GM19099 (cell line): ENCODE measurements around the gene RFX3.

Experiments used
- POLR2A ChIP-seq: IDR thresholded peaks from 3 replicates; pipeline ENCODE4 v1.6.1; 2011; ENCODE audit warnings: low read depth; ENCODE audit not compliant: insufficient read length; ENCODE audit errors: extremely low read depth

RFX3 gene

GRCh38 chr9:3214741-3215140 is 311.1 kb downstream of the RFX3 start:
- no peak for TF ChIP-seq POLR2A

GRCh38 chr9:3205421-3206095 is 320.2 kb downstream of the RFX3 start:
- no peak for TF ChIP-seq POLR2A

- no peak for TF ChIP-seq POLR2A
These were observed 325.4 kb downstream of the RFX3 start for GRCh38 chr9:3200331-3200774.

- no peak for TF ChIP-seq POLR2A
These were observed 332.0 kb downstream of the RFX3 start for GRCh38 chr9:3193791-3194190.

GRCh38 chr9:3191715-3192114 is 334.1 kb downstream of the RFX3 start:
- TF ChIP-seq POLR2A: no peak

GRCh38 chr9:3189113-3189861 is 336.5 kb downstream of the RFX3 start:
- no peak for TF ChIP-seq POLR2A

GRCh38 chr9:3186751-3187150 is 339.1 kb downstream of the RFX3 start:
- TF ChIP-seq POLR2A: no peak

- TF ChIP-seq POLR2A: no peak
These were observed 344.5 kb downstream of the RFX3 start for GRCh38 chr9:3181049-3181953.

GRCh38 chr9:3180696-3181048 is 345.1 kb downstream of the RFX3 start:
- TF ChIP-seq POLR2A: no peak

- no peak for TF ChIP-seq POLR2A
These were observed 346.1 kb downstream of the RFX3 start for GRCh38 chr9:3179711-3180110.

GRCh38 chr9:3177936-3178335 is 347.9 kb downstream of the RFX3 start:
- no peak for TF ChIP-seq POLR2A

GRCh38 chr9:3177146-3177761 is 348.5 kb downstream of the RFX3 start:
- no peak for TF ChIP-seq POLR2A

- no peak for TF ChIP-seq POLR2A
These were observed 352.4 kb downstream of the RFX3 start for GRCh38 chr9:3173374-3173773.

- no peak for TF ChIP-seq POLR2A
These were observed 355.0 kb downstream of the RFX3 start for GRCh38 chr9:3170819-3171218.
